Tibial artery (tissue), 4 donors: Measurements from ENCODE around the gene OR51B5.
"Not testable (repeated sequence)": the region's sequence is repeated elsewhere in the genome, so short reads cannot be mapped to it uniquely, and the experiment has no call there.

Experiments used
- DNase-seq, 2 donors: peaks; one replicate each; pipeline ENCODE4 v3.0.0-alpha.2; 2019
- H3K27ac ChIP-seq, 2 donors: fragments of 200-600 bp; sonication (generic) in 1 of 2; 1 replicate in 1 of 2; 2 replicates in 1 of 2; pipeline ENCODE4 v1.5.1; 2018 to 2019; ENCODE audit warnings: mild to moderate bottlenecking in 1 of 2
- H3K27me3 ChIP-seq, 2 donors: fragments of 200-600 bp; sonication (generic) in 1 of 2; one replicate each; pipeline versions ENCODE4 v1.5.1 to v1.6.0; 2016 to 2019
- H3K36me3 ChIP-seq, 3 donors: fragments of 200-600 bp; sonication (generic) in 2 of 3; one replicate each; pipeline ENCODE4 v1.5.1; 2016 to 2019; ENCODE audit warnings: mild to moderate bottlenecking in 2 of 3
- H3K4me1 ChIP-seq, 4 donors: fragments of 200-600 bp; sonication (generic) in 2 of 4; 1 replicate in 3 of 4; 2 replicates in 1 of 4; pipeline ENCODE4 v1.5.1; 2016 to 2019
- H3K4me3 ChIP-seq, 2 donors: fragments of 200-600 bp; sonication (generic) in 1 of 2; 1 replicate in 1 of 2; 2 replicates in 1 of 2; pipeline ENCODE4 v1.5.1; 2018 to 2019; ENCODE audit warnings: mild to moderate bottlenecking in 2 of 2
- H3K9me3 ChIP-seq, 3 donors: fragments of 200-600 bp; sonication (generic) in 1 of 3; one replicate each; pipeline ENCODE4 v1.5.1; 2016 to 2019
- intact Hi-C: fragments of 100-400 bp; cut with DNase I; formaldehyde crosslinking; loops from one replicate; pipeline ENCODE4 v1.15.0; 2023; ENCODE audit warnings: low total_unique reads
- TF ChIP-seq, protein P1 (sequence below), 2 experiments: fragments of 200-600 bp in 1 of 2; fragments of 450-650 bp in 1 of 2; IDR thresholded peaks; one replicate each; pipeline ENCODE4 v1.5.1; 2017 to 2019; ENCODE audit warnings: antibody characterized with exemption in 2 of 2, mild to moderate bottlenecking in 1 of 2, moderate library complexity in 1 of 2

Gene OR51B5

GRCh38 chr11:5369789-5370188 is 26.5 kb upstream of the OR51B5 start:
- H3K27me3 ChIP-seq: no peaks in the 10 kb centered on the region
- H3K36me3 ChIP-seq: no peaks in the 10 kb centered on the region
- DNase-seq: no peak
- intact Hi-C loops: no loop called here
- H3K9me3 ChIP-seq: no peaks in the 10 kb centered on the region
- TF ChIP-seq, protein P1, sequence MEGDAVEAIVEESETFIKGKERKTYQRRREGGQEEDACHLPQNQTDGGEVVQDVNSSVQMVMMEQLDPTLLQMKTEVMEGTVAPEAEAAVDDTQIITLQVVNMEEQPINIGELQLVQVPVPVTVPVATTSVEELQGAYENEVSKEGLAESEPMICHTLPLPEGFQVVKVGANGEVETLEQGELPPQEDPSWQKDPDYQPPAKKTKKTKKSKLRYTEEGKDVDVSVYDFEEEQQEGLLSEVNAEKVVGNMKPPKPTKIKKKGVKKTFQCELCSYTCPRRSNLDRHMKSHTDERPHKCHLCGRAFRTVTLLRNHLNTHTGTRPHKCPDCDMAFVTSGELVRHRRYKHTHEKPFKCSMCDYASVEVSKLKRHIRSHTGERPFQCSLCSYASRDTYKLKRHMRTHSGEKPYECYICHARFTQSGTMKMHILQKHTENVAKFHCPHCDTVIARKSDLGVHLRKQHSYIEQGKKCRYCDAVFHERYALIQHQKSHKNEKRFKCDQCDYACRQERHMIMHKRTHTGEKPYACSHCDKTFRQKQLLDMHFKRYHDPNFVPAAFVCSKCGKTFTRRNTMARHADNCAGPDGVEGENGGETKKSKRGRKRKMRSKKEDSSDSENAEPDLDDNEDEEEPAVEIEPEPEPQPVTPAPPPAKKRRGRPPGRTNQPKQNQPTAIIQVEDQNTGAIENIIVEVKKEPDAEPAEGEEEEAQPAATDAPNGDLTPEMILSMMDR (IDR thresholded peaks at IDR 0.05): no peak
- H3K4me1 ChIP-seq: peaks cover 0 to 13% (median 3%) of the 10 kb centered on the region in 4 donors
- no peak overlapping the region for H3K27ac ChIP-seq
- no peak overlapping the region for H3K4me3 ChIP-seq

DNA sequence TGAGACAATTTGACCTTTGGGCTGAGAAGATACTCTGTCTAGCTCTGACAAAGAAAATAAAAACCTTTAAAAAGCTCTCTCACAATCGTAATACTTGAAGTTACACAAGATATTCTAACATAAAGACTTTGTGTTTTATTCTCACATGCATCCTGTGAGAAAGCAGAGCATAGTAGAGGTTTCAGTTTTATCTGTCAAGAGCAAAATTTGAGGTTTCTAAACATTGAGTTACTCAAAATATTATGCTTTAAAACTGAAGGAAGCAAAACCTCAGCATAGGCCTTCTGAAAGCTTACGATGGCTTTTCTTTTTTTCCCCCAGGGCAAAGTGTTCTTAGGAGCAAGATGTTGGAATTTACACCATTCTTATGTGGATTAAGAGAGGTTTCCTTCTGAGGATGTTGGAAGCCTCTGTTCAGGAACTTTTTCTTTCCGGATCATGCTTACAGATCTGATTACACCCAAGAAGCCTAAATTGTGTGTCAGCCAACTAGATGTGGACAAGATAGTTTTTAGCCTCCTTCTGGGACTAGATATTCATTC is 25.2 kb upstream of the OR51B5 start:
- Histone ChIP-seq H3K36me3 (no peaks in the 10 kb centered on the region), H3K27me3 (no peaks in the 10 kb centered on the region), H3K9me3 (no peaks in the 10 kb centered on the region), H3K4me1 (peaks cover 0 to 13% (median 3%) of the 10 kb centered on the region in 4 donors), H3K27ac (no peak overlapping the region), H3K4me3 (no peak overlapping the region)
- TF ChIP-seq, protein P1 (IDR thresholded peaks at IDR 0.05): no peak
- DNase-seq: no peak
- intact Hi-C loops: no loop called here

- peak overlapping the region in 1 of 2 donors; percentile 18 for H3K4me3 ChIP-seq
- no peak for DNase-seq
- TF ChIP-seq, protein P1 (IDR thresholded peaks at IDR 0.05): no peak
- no peaks in the 10 kb centered on the region for H3K36me3 ChIP-seq
- intact Hi-C loops: no loop called here
- H3K4me1 ChIP-seq: peaks cover 0 to 13% (median 3%) of the 10 kb centered on the region in 4 donors
- no peaks in the 10 kb centered on the region for H3K9me3 ChIP-seq
- H3K27ac ChIP-seq: no peak overlapping the region
- no peaks in the 10 kb centered on the region for H3K27me3 ChIP-seq
Measured at GRCh38 chr11:5367448-5368074, 24.2 kb upstream of the OR51B5 start.

- no peak for DNase-seq
- H3K36me3 ChIP-seq: no peaks in the 10 kb centered on the region
- TF ChIP-seq, protein P1 (IDR thresholded peaks at IDR 0.05): no peak
- no peak overlapping the region for H3K27ac ChIP-seq
- H3K27me3 ChIP-seq: no peaks in the 10 kb centered on the region
- intact Hi-C loops: no loop called here
- no peaks in the 10 kb centered on the region for H3K9me3 ChIP-seq
- H3K4me1 ChIP-seq: peaks cover 0 to 13% (median 3%) of the 10 kb centered on the region in 4 donors
- H3K4me3 ChIP-seq: peak overlapping the region in 1 of 2 donors; percentile 18
Measured at GRCh38 chr11:5366856-5367255, 23.5 kb upstream of the OR51B5 start.

DNA sequence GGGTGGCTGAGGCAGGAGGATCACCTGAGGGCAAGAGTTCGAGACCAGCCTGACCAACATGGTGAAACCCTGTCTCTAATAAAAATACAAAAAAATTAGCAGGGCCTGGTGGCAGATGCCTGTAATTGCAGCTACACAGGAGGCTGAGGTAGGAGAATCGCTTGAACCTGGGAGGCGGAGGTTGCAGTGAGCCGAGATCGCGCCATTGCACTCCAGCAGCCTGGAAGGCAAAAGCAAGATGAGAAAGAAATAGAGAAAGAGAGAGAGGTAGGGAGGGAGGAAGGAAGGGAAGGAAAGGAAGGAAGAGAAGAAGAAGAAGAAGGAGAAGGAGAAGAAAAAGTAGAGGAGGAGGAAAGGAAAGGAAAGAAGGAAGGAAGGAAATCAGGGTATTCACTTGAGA is 23.0 kb upstream of the OR51B5 start:
- H3K27ac ChIP-seq, H3K4me3 ChIP-seq, H3K27me3 ChIP-seq, H3K36me3 ChIP-seq, H3K9me3 ChIP-seq, DNase-seq, intact Hi-C loops: not testable (repeated sequence)
- peaks cover 0 to 13% (median 3%) of the 10 kb centered on the region in 4 donors for H3K4me1 ChIP-seq

DNA sequence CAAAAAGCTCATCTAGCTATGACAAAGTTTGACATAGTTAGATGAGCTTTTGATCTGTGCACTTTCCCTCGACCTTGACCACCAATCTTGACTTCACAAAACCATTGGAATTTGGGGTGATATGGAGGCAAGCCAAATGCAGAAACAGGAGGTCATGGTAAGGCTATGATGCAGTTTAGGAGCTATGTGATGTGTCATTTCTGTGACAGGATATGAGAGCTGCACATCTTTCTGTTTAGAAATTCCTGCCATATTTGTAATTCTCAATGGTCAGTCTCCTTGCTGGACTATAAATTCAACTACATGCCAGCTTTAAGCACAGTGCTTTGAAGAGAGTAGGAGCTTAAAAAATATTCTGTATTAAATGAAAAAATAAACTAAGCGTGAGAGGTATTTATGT is 20.9 kb upstream of the OR51B5 start:
- H3K36me3 ChIP-seq: no peaks in the 10 kb centered on the region
- no peak overlapping the region for H3K27ac ChIP-seq
- H3K9me3 ChIP-seq: no peaks in the 10 kb centered on the region
- H3K27me3 ChIP-seq: no peaks in the 10 kb centered on the region
- no peak overlapping the region for H3K4me3 ChIP-seq
- DNase-seq: no peak
- TF ChIP-seq, protein P1 (IDR thresholded peaks at IDR 0.05): no peak
- intact Hi-C loops: no loop called here
- peaks cover 0 to 13% (median 3%) of the 10 kb centered on the region in 4 donors for H3K4me1 ChIP-seq
